HG02885 (cell line): Measurements from ENCODE around the gene WSB2.
"Not testable (repeated sequence)": the region's sequence is repeated elsewhere in the genome, so short reads cannot be mapped to it uniquely, and the experiment has no call there.

Source experiments
- ATAC-seq: cut with Tn5 transposase; IDR thresholded peaks from one replicate; pipeline ENCODE4 v1.9.1; 2021; ENCODE audit warnings: mild to moderate bottlenecking; ENCODE audit not compliant: unreplicated experiment, poor library complexity

WSB2 gene

GRCh38 chr12:118010903-118011302 lies 50.1 kb downstream of the WSB2 start:
- no peak for ATAC-seq

GRCh38 chr12:117999806-118000205 lies 61.2 kb downstream of the WSB2 start:
- not testable (repeated sequence) for ATAC-seq

GRCh38 chr12:117998719-117999118 lies 62.3 kb downstream of the WSB2 start:
- no peak for ATAC-seq

GRCh38 chr12:117994551-117995438 lies 66.2 kb downstream of the WSB2 start:
- no peak for ATAC-seq

GRCh38 chr12:117986705-117987469 lies 74.1 kb downstream of the WSB2 start:
- ATAC-seq, result no peak

- ATAC-seq, result no peak
Measured at GRCh38 chr12:117985182-117985581, 75.8 kb downstream of the WSB2 start.
